ENCODE data around the gene DUSP10.

DUSP10 gene

DNA sequence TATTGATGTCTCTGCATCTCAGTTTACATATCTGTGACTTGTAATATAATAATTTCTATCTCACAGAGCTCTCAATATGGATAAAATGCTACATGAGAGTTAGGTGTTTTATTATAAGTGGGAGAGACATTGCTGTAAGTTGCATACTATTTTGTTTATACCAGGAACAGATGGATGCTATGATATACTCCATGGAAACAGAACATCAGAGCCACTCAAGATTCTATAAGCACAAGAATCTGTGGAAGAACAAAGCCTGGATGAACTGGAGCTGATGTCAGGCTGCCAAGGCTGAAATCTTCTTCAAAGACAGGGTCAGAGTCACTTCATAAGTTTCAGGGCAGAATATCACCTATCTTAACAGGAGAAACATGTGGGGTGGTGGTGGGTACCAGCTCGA, 30.2 kb downstream of the DUSP10 start:
- Histone ChIP-seq H2AFZ (ENCODE audit: low read length, unreplicated experiment) (no peak overlapping the region), H3K27ac (ENCODE audit: low read depth, low read length) (peak overlapping the region; percentile 42; the same call in 1 of the 2 replicates), H3K36me3 (ENCODE audit: insufficient read depth, low read length) (peaks cover 7% of the 10 kb centered on the region; the same call in 1 of the 2 replicates), H3K4me3 (ENCODE audit: low read depth, low read length) (no peak overlapping the region), H3K4me1 (ENCODE audit: control insufficient read depth, insufficient read depth, low read length, unreplicated experiment) (peaks cover 38% of the 10 kb centered on the region), H3K27me3 (ENCODE audit: insufficient read depth, low read length) (no peaks in the 10 kb centered on the region), H3K79me2 (ENCODE audit: control insufficient read depth, insufficient read depth, low read length, unreplicated experiment) (peaks cover 48% of the 10 kb centered on the region)

- Histone ChIP-seq H3K4me3 (ENCODE audit: low read depth, low read length) (no peak overlapping the region), H3K27me3 (ENCODE audit: insufficient read depth, low read length) (no peaks in the 10 kb centered on the region), H3K27ac (ENCODE audit: low read depth, low read length) (no peak overlapping the region), H3K79me2 (ENCODE audit: control insufficient read depth, insufficient read depth, low read length, unreplicated experiment) (peaks cover 42% of the 10 kb centered on the region), H3K4me1 (ENCODE audit: control insufficient read depth, insufficient read depth, low read length, unreplicated experiment) (peaks cover 33% of the 10 kb centered on the region), H3K36me3 (ENCODE audit: insufficient read depth, low read length) (peaks cover 9% of the 10 kb centered on the region; the same call in 1 of the 2 replicates), H2AFZ (ENCODE audit: low read length, unreplicated experiment) (no peak overlapping the region)
Measured at GRCh38 chr1:221711063-221711577, 30.8 kb downstream of the DUSP10 start.

GRCh38 chr1:221709854-221710253, 32.0 kb downstream of the DUSP10 start:
- Histone ChIP-seq H3K79me2 (ENCODE audit: control insufficient read depth, insufficient read depth, low read length, unreplicated experiment) (peaks cover 30% of the 10 kb centered on the region), H3K27ac (ENCODE audit: low read depth, low read length) (no peak overlapping the region), H3K4me3 (ENCODE audit: low read depth, low read length) (no peak overlapping the region), H2AFZ (ENCODE audit: low read length, unreplicated experiment) (no peak overlapping the region), H3K4me1 (ENCODE audit: control insufficient read depth, insufficient read depth, low read length, unreplicated experiment) (peaks cover 20% of the 10 kb centered on the region), H3K27me3 (ENCODE audit: insufficient read depth, low read length) (no peaks in the 10 kb centered on the region), H3K36me3 (ENCODE audit: insufficient read depth, low read length) (peaks cover 17% of the 10 kb centered on the region; the same call in 1 of the 2 replicates)

DNA sequence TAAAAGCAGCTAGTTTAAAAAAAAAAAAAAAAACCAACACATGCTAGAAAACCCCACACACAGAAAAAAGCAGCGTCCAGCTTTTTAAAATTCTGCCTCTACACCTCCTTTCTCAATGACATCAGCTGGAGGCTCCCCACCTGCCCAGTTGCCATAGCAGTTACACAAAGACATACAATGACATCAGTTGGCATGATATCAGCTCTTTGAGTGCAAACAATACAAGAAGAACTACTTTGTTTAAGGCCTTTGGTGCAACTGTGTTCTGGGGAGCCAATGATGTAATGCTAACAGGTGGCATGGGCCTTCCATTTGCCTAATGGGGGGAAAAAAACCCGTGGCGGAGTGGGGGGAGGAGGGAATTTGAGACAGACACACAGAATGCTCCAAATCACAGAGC, 32.9 kb downstream of the DUSP10 start:
- H3K4me3 ChIP-seq (ENCODE audit: low read depth, low read length): no peak overlapping the region
- no peak overlapping the region for H3K27ac ChIP-seq (ENCODE audit: low read depth, low read length)

DNA sequence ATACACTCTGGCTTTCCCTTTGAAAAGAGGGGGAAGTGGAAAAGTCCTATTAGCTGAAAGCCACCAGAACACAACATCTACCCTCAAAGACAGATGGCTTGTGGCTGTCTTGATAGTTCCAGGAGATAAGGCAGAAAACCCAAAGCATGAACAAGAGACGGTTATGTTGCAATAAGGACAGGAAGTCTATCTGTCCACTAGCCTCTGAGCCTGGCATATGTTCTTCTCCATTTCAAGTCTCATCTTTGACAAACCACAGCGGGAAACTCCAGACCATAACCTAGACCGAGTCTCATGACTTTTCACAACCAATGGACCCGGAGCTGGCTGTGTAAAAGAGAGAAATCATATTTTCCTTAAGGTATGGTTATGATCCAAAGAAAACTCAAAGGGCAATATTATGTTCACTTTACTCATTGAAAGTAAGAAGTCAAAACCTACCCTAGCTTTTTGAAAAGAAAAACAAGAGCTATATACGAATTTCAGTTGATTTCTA, 33.8 kb downstream of the DUSP10 start:
- Histone ChIP-seq H3K4me1 (ENCODE audit: control insufficient read depth, insufficient read depth, low read length, unreplicated experiment) (peaks cover 20% of the 10 kb centered on the region), H3K4me3 (ENCODE audit: low read depth, low read length) (no peak overlapping the region), H3K27ac (ENCODE audit: low read depth, low read length) (no peak overlapping the region)

More for the DNA sequence above, 32.9 kb downstream of the DUSP10 start:
- Histone ChIP-seq H2AFZ (ENCODE audit: low read length, unreplicated experiment) (no peak overlapping the region), H3K79me2 (ENCODE audit: control insufficient read depth, insufficient read depth, low read length, unreplicated experiment) (peaks cover 22% of the 10 kb centered on the region), H3K27me3 (ENCODE audit: insufficient read depth, low read length) (no peaks in the 10 kb centered on the region), H3K4me1 (ENCODE audit: control insufficient read depth, insufficient read depth, low read length, unreplicated experiment) (peaks cover 20% of the 10 kb centered on the region), H3K36me3 (ENCODE audit: insufficient read depth, low read length) (peaks cover 21% of the 10 kb centered on the region)

DNA sequence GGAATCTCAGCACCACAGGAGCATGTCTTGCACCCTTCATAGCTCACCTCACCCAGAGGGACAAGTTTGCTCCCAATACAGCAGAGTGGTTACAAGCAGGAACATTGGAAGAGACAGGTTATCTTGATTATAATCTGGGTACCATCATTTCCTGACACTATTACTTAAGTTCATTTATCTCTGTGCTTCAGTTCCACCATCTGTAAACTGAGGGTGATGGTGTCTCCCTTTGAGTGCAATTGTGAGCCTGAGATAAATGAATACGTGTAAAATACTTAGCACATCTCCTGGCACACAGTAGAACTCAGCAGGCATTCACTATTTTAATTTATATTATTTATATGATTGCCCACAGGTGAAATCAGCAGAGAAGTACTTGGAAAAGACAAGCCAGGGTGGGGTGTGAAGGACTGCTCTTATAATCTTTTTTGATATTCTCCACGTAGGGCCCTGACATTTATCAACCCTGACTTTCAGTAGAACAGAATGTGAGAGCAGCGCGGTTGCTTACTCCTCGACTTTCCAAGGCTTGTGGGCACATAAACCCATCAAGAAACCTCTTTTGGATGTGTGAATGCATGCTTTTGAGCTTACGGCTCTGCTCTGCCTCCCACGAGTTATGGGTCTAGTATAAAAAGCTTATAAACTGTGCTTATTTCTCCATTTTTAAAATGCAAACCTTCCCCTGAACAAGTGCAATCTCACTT, 34.9 kb downstream of the DUSP10 start:
- H2AFZ ChIP-seq (ENCODE audit: low read length, unreplicated experiment): no peak overlapping the region
- peaks cover 10% of the 10 kb centered on the region for H3K4me1 ChIP-seq (ENCODE audit: control insufficient read depth, insufficient read depth, low read length, unreplicated experiment)
- H3K27ac ChIP-seq (ENCODE audit: low read depth, low read length): no peak overlapping the region
- H3K36me3 ChIP-seq (ENCODE audit: insufficient read depth, low read length): peaks cover 36% of the 10 kb centered on the region
- H3K27me3 ChIP-seq (ENCODE audit: insufficient read depth, low read length): no peaks in the 10 kb centered on the region
- peaks cover 17% of the 10 kb centered on the region for H3K79me2 ChIP-seq (ENCODE audit: control insufficient read depth, insufficient read depth, low read length, unreplicated experiment)
- no peak overlapping the region for H3K4me3 ChIP-seq (ENCODE audit: low read depth, low read length)

More for the DNA sequence above, 33.8 kb downstream of the DUSP10 start:
- peaks cover 22% of the 10 kb centered on the region for H3K79me2 ChIP-seq (ENCODE audit: control insufficient read depth, insufficient read depth, low read length, unreplicated experiment)
- no peaks in the 10 kb centered on the region for H3K27me3 ChIP-seq (ENCODE audit: insufficient read depth, low read length)
- no peak overlapping the region for H2AFZ ChIP-seq (ENCODE audit: low read length, unreplicated experiment)
- H3K36me3 ChIP-seq (ENCODE audit: insufficient read depth, low read length): peaks cover 30% of the 10 kb centered on the region

GRCh38 chr1:221706191-221706590, 35.7 kb downstream of the DUSP10 start:
- Histone ChIP-seq H3K36me3 (ENCODE audit: insufficient read depth, low read length) (peaks cover 36% of the 10 kb centered on the region), H3K27ac (ENCODE audit: low read depth, low read length) (no peak overlapping the region), H3K79me2 (ENCODE audit: control insufficient read depth, insufficient read depth, low read length, unreplicated experiment) (peaks cover 8% of the 10 kb centered on the region), H3K27me3 (ENCODE audit: insufficient read depth, low read length) (no peaks in the 10 kb centered on the region), H2AFZ (ENCODE audit: low read length, unreplicated experiment) (no peak overlapping the region), H3K4me1 (ENCODE audit: control insufficient read depth, insufficient read depth, low read length, unreplicated experiment) (peaks cover 7% of the 10 kb centered on the region), H3K4me3 (ENCODE audit: low read depth, low read length) (no peak overlapping the region)

DNA sequence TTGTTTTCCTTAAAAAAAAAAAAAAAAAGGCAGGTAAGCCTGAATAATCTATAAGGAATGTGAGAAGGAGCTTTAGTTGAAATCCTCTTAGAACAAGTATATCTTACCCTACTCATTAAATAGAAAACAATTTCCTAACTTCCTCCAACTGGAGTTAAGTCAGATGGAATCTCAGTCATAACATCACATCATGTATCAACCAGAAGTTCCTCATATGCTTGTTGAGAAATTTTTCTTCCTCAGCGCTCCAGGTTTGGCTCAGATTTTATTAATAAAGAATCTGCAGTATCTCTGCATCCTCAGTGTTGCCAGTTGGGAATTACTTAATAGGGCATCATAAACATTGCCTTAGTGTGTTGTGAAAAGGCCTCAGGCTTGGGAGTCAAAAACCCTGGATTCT, 37.6 kb downstream of the DUSP10 start:
- Histone ChIP-seq H3K4me1 (ENCODE audit: control insufficient read depth, insufficient read depth, low read length, unreplicated experiment) (peaks cover 7% of the 10 kb centered on the region), H3K27ac (ENCODE audit: low read depth, low read length) (no peak overlapping the region), H2AFZ (ENCODE audit: low read length, unreplicated experiment) (no peak overlapping the region), H3K79me2 (ENCODE audit: control insufficient read depth, insufficient read depth, low read length, unreplicated experiment) (no peaks in the 10 kb centered on the region), H3K4me3 (ENCODE audit: low read depth, low read length) (no peak overlapping the region), H3K36me3 (ENCODE audit: insufficient read depth, low read length) (peaks cover 33% of the 10 kb centered on the region), H3K27me3 (ENCODE audit: insufficient read depth, low read length) (no peaks in the 10 kb centered on the region)

DNA sequence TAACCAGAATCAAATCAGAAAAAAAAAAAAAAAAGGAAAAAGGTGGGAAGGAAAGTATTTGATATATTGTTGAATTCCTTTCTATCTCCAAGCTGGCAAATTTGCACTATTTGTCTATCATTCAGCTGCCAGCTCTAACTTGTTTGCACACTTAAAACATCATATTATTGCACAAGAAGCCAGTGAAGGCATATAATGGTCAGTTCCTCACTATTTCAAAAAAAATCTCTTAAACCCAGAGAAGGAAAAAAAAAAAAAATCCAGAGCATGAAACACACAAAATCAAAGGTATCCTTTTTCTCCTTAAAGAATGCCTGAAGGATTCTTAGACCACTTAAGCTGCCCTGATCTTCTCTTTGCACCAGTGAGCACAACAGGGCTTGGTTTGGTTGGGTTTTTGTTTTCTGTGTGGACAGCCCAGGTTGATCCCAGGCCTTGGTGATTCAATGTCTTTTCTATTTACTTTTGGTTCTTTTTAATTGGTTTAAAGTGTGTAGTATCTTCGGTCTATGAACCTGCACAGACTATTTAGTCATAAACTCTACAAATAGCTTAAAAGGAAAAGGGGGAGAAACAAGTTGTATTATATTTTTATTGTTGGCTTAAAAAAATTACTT, 40.2 kb downstream of the DUSP10 start:
- Histone ChIP-seq H2AFZ (ENCODE audit: low read length, unreplicated experiment) (no peak overlapping the region), H3K4me3 (ENCODE audit: low read depth, low read length) (no peak overlapping the region), H3K27me3 (ENCODE audit: insufficient read depth, low read length) (no peaks in the 10 kb centered on the region), H3K36me3 (ENCODE audit: insufficient read depth, low read length) (peaks cover 33% of the 10 kb centered on the region), H3K27ac (ENCODE audit: low read depth, low read length) (no peak overlapping the region), H3K4me1 (ENCODE audit: control insufficient read depth, insufficient read depth, low read length, unreplicated experiment) (no peaks in the 10 kb centered on the region), H3K79me2 (ENCODE audit: control insufficient read depth, insufficient read depth, low read length, unreplicated experiment) (no peaks in the 10 kb centered on the region)

GRCh38 chr1:221700948-221701347, 40.9 kb downstream of the DUSP10 start:
- Histone ChIP-seq H3K4me3 (ENCODE audit: low read depth, low read length) (no peak overlapping the region), H3K36me3 (ENCODE audit: insufficient read depth, low read length) (peaks cover 29% of the 10 kb centered on the region), H2AFZ (ENCODE audit: low read length, unreplicated experiment) (no peak overlapping the region), H3K27ac (ENCODE audit: low read depth, low read length) (no peak overlapping the region), H3K27me3 (ENCODE audit: insufficient read depth, low read length) (no peaks in the 10 kb centered on the region), H3K79me2 (ENCODE audit: control insufficient read depth, insufficient read depth, low read length, unreplicated experiment) (no peaks in the 10 kb centered on the region), H3K4me1 (ENCODE audit: control insufficient read depth, insufficient read depth, low read length, unreplicated experiment) (peaks cover 4% of the 10 kb centered on the region)

All from ACC112 (cell line).